Activated naive CD4-positive, alpha-beta T cell treated with anti-CD3 and anti-CD28 coated beads for 36 hours (primary cell): Measurements from ENCODE around the gene SHANK1. TPM values are rescaled to one million over a fixed set of nuclear protein-coding genes. Genes with fewer than 3 reads are reported as not detected.

Experiments used
- CTCF ChIA-PET: fragments of 350-600 bp; sonication (Branson Sonifier 250); formaldehyde crosslinking; loops from one replicate; lab custom pipeline; 2021; ENCODE audit warnings: antibody characterized with exemption; lab: Charles Lee
- DNase-seq: peaks from one replicate; pipeline ENCODE4 v3.0.0-alpha.2; 2020
- H3K27ac Mint-ChIP-seq: one replicate; pipeline ENCODE4 v1.8.0; 2021; ENCODE audit warnings: mild to moderate bottlenecking, mixed read lengths
- H3K27me3 Mint-ChIP-seq: one replicate; pipeline ENCODE4 v1.8.0; 2021; ENCODE audit warnings: low read depth, mixed read lengths
- H3K36me3 Mint-ChIP-seq: one replicate; pipeline ENCODE4 v1.8.0; 2021; ENCODE audit warnings: low read depth, mixed read lengths
- H3K4me1 Mint-ChIP-seq: one replicate; pipeline ENCODE4 v1.8.0; 2021; ENCODE audit warnings: low read depth, mixed read lengths
- H3K4me3 Mint-ChIP-seq: one replicate; pipeline ENCODE4 v1.8.0; 2021; ENCODE audit warnings: mild to moderate bottlenecking, moderate library complexity, mixed read lengths
- H3K9me3 Mint-ChIP-seq: one replicate; pipeline ENCODE4 v1.8.0; 2021; ENCODE audit warnings: mixed read lengths
- intact Hi-C: fragments of 100-400 bp; cut with micrococcal nuclease; formaldehyde crosslinking; loops from one replicate; pipeline ENCODE4 v1.15.1; 2023
- total RNA-seq, 2 experiments: library from RNA; stranded (reverse); gene quantifications; one replicate each; pipeline ENCODE4 v1.2.3, GENCODE V29; 2021

Gene SHANK1
- total RNA-seq, 2 experiments from 2014 or later: not detected

DNA sequence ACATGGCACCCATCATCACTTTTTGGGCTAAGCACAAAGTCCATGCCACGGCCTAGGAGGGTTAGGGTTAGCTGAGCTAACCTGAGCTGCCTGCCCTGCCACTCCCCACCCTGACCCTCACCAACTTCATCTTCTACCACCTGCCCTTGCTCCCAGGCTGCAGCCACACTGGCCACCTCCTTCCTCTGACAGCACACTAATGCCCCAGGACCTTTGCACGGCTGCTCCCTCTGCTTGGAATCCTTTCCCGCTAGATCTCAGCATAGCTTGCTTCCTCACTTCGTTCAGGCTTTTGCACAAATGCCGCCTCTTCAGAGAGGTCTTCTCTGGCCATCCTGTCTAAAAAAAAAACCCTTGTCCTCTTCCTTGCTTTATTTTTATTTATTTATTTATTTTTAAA lies 13.2 kb downstream of the SHANK1 start:
- H3K27me3 Mint-ChIP-seq: peaks cover 35% of the 10 kb centered on the region
- no peaks in the 10 kb centered on the region for H3K9me3 Mint-ChIP-seq
- no peak overlapping the region for H3K27ac Mint-ChIP-seq

DNA sequence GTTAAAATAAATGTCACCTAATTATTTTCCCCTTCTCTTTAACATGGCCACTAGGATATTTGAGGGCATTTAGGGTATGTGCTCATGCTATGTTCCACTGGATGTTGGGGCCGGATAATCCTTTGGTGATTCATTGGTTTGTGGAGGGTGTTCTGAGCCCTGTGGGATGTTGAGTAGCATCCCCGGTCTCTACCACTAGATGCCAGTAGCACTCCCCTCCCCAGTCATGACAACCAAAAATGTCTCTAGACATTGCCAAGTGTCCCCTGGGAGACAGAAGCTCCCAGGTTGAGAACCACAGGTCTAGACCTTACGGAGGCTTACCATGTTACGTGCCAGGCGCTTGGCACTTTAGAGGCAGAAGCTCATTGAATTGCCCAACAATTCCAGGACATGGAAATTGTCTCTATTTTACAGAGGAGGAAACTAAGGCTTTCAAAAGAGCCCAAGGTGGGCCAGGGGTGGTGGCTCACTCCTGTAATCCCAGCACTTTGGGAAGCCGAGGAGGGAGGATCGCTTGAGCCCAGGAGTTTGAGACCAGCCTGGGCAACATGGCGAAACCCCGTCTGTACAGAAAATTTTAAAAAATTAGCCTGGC lies 14.1 kb downstream of the SHANK1 start:
- Mint-ChIP-seq H3K36me3 (no peaks in the 10 kb centered on the region), H3K4me3 (no peak overlapping the region), H3K27me3 (peaks cover 36% of the 10 kb centered on the region), H3K27ac (no peak overlapping the region), H3K9me3 (no peaks in the 10 kb centered on the region), H3K4me1 (no peaks in the 10 kb centered on the region)
- intact Hi-C loops: loop anchor here (1.0 to 5.0 kb wide), 2 partner anchors 78 to 217 kb away; no protein-coding TSS in a partner anchor
- CTCF ChIA-PET: interaction anchor here (0.5 to 1.1 kb wide), 6 partner anchors 9 to 582 kb away, joined by 3 to 4 read pairs (median 3); no protein-coding TSS in a partner anchor
- peak; percentile 58 for DNase-seq

More for the DNA sequence above, 13.2 kb downstream of the SHANK1 start:
- DNase-seq: no peak
- no peaks in the 10 kb centered on the region for H3K4me1 Mint-ChIP-seq
- CTCF ChIA-PET: no interaction called here
- intact Hi-C loops: loop anchor here (5.0 kb wide), 1 partner anchor 216 kb away; no protein-coding TSS in a partner anchor
- H3K4me3 Mint-ChIP-seq: no peak overlapping the region
- H3K36me3 Mint-ChIP-seq: no peaks in the 10 kb centered on the region

DNA sequence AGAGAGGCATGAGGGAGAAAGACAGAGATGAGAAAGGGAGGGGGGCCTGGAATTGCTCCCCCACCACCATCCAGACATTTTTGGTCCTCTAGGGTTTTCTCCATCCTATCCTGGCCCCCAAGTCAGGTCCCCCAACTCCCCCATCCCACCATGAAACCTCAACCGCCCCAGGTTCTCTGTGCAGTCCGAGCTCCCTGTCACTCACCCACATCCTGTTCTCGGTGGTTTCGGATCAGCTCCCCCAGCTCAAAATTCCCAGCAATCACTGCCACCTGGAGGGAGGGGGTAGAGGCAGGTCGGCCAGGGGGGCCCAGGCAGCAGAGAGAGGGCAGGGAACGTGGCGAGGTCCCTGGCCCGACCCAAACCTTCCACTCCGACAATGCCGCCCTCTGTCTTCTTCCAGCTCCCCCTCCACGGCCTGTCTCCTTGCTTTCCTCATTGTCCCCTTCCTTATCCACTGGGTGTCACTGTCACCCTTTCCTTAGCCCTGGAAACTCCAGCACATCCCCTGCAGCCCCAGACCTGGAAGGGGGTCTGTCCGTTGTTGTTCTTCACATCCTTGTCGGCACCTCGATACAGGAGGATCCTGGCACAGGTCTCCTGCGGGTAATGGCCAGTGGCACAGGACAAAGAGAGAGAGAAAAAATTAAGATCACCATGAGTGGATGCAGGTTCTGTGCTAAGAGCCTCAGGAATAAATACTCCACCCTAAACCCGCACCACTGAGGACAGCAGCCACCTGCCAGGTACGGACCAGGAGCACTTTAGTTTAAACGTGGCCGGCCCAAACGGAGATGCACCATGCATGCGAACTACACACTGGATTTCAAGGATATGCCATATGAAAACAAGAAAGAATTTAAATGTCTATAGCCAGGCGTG lies 15.4 kb downstream of the SHANK1 start:
- no peak for DNase-seq
- Mint-ChIP-seq H3K4me1 (no peaks in the 10 kb centered on the region), H3K4me3 (no peak overlapping the region), H3K27ac (no peak overlapping the region), H3K27me3 (peaks cover 44% of the 10 kb centered on the region), H3K36me3 (no peaks in the 10 kb centered on the region), H3K9me3 (no peaks in the 10 kb centered on the region)
- CTCF ChIA-PET: no interaction called here
- intact Hi-C loops: no loop called here

DNA sequence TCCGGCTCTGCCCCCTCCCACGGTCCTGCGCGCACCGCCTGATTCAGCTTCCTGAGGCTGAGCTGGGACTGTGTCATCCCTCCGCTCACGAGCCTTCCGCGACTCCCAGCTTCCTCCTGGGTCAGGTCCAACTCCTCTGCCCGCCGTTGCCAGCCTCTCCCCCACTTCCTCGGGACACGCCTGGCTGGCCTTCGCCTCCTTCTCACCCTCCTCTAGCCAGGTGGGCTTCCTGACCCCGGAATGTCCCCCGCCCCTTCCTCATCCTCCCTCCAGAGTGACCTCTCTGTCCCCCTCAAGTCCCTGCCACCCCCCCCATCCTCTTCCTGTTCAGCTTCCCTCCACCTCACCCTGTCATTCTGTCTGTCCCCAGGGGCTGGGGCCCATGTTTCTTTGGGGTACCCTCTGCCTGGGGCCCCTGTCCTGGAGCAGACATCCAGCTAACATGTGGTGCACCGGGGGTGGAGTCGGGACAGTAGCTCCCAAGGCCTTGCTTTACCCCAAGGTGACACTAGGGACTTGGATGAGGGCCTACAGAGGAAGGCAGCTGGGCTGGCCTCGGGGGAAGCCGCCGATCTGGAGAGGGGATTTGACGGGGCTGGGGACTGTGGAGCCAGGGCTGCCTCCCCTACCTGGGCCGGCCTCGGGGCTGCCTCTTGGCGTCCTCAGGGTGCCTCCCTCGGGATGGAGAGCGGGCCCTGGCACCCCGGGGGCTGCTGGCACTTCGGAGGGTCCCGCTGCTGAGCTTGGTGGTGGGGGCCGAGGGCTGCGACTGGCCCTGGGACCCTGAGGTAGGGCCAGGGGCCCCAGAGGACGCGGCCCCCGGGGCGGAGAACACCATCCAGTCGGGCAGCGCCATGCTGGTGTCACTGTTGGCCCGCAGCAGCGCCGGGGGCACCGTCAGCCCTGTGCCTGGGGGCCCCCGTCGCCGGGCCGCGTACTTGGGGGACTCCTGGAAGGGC lies 16.5 kb downstream of the SHANK1 start:
- CTCF ChIA-PET: interaction anchor here (1.1 kb wide), 1 partner anchor 147 kb away, joined by 3 read pairs; no protein-coding TSS in a partner anchor
- no peaks in the 10 kb centered on the region for H3K36me3 Mint-ChIP-seq
- intact Hi-C loops: no loop called here

DNA sequence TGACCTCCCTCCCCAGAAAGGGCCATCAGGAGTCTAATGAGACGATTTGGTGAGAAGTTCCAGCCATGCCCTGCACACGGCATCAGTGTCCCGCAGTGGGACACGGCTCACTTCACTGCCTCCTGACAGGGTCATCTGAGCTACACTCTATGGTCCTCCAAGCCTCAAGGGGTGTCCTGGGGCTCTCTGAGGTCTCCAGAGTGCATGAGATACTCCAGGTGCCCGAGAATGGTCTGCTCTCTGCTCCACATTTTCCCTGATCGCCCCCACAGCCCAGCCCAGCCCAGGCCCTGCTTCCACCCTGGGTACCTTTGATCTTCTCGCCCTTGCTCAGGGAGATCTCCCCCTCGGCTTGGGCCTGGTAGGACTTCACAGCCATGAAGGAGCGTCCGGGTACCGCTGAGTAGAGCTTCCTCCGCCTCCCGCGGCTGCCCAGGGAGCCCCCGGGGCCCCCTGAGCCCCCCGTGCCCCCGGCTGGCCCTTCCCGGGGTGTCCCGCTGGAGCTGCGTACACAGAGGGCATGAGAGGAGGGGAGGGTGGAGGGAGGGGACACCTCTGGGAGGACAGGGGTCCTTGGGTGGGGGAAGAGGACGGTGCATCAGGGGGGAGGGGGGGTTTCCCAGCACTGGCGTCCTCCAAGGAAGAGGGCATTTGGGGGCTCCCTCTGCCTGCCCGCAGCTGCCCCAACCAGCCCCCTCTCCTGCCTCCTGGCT lies 17.3 kb downstream of the SHANK1 start:
- Mint-ChIP-seq H3K4me1 (no peaks in the 10 kb centered on the region), H3K27me3 (peaks cover 48% of the 10 kb centered on the region), H3K27ac (no peak overlapping the region), H3K9me3 (no peaks in the 10 kb centered on the region), H3K4me3 (no peak overlapping the region), H3K36me3 (no peaks in the 10 kb centered on the region)
- intact Hi-C loops: no loop called here
- CTCF ChIA-PET: interaction anchor here (1.1 kb wide), 1 partner anchor 146 kb away, joined by 3 read pairs; no protein-coding TSS in a partner anchor
- DNase-seq: no peak

More for the DNA sequence above, 16.5 kb downstream of the SHANK1 start:
- Mint-ChIP-seq H3K4me1 (no peaks in the 10 kb centered on the region), H3K27ac (no peak overlapping the region), H3K4me3 (no peak overlapping the region), H3K27me3 (peaks cover 45% of the 10 kb centered on the region), H3K9me3 (no peaks in the 10 kb centered on the region)
- no peak for DNase-seq

DNA sequence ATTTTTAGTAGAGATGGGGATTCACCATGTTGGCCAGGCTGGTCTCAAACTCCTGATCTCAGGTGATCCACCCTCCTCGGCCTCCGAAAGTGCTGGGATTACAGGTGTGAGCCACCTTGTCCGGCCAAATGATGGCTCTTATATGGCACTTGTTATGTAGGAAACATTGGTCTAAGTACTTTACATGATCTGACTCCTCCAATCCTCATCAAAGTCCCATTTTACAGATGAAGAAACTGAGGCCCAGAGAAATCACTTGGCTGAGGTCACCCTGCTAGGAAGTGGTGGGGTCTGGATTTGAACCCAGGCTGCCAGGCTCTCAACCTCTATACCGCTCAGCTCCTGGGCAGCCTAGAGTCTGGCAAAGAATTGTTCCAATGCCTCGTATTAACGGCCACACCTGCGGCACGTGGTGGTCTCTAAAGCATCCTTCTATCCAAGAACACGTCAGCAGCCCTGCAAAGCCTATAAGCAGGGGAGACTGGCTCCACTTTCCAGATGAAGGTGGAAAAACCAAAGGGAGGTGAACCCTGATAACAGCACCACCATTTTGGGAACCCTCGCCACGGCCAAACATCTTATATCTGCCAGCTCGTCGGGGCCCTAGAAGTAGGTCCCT lies 18.1 kb downstream of the SHANK1 start:
- H3K36me3 Mint-ChIP-seq: no peaks in the 10 kb centered on the region
- no peak for DNase-seq

DNA sequence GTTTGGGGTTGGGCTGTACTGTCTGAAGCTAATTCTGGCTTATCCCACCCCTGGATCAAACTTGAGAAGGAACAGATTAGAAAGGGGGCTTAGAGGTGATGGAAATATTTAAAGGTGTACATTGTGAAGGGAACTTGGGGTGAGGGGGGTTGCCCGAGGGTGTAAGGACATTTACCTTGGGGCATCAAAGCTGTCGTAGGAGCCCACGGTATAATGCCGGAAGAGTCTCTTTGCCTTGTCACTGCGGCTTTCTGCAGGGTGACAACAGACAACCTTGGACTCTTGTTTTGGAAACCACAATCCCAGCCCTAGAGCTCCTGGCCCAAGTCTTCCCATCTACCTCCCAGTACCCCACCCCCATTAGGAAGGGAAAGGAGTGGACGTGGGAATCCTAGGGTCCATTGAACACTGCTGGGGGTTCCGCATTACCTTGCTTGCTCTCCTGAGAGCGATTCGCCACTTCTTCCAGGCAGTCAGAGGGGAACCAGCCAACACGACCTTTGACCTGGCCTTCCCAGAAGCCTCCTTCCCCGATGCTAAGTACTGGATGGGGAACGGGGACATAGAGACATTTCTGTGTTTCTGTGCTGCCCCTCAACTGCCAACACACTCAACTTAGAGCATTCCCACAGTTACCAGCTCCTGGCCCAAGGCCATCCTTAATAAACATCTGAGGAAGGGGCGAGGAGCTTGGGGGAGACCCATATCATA lies 22.0 kb downstream of the SHANK1 start:
- CTCF ChIA-PET: interaction anchor here (0.5 to 0.6 kb wide), 2 partner anchors 22 to 142 kb away, joined by 3 to 4 read pairs; no protein-coding TSS in a partner anchor
- H3K27ac Mint-ChIP-seq: no peak overlapping the region
- H3K4me1 Mint-ChIP-seq: no peaks in the 10 kb centered on the region
- no peaks in the 10 kb centered on the region for H3K36me3 Mint-ChIP-seq
- intact Hi-C loops: no loop called here
- no peak overlapping the region for H3K4me3 Mint-ChIP-seq
- peaks cover 50% of the 10 kb centered on the region for H3K27me3 Mint-ChIP-seq
- DNase-seq: no peak
- no peaks in the 10 kb centered on the region for H3K9me3 Mint-ChIP-seq

More for the DNA sequence above, 18.1 kb downstream of the SHANK1 start:
- no peak overlapping the region for H3K4me3 Mint-ChIP-seq
- H3K9me3 Mint-ChIP-seq: no peaks in the 10 kb centered on the region
- H3K4me1 Mint-ChIP-seq: no peaks in the 10 kb centered on the region
- CTCF ChIA-PET: no interaction called here
- intact Hi-C loops: no loop called here
- H3K27me3 Mint-ChIP-seq: peaks cover 52% of the 10 kb centered on the region
- H3K27ac Mint-ChIP-seq: no peak overlapping the region

DNA sequence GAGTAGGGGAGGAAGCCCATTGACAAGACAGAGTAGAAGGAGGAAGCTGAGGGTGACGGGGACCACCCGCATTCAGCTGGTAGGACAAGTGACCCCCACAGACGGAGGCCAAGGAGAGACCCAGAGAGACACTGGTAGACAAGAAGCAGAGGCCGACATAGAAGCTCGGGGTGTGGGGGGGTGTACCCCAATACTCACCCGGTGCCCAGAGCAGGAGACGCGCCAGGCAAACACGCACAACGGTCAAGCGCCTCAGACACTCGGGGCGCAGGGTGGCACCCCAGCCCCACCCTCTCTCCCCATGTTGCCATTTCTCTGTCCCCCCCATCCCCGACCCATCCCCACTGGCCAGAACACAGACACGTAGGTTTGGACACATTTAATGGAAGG lies 23.5 kb downstream of the SHANK1 start:
- H3K9me3 Mint-ChIP-seq: no peaks in the 10 kb centered on the region
- H3K4me1 Mint-ChIP-seq: no peaks in the 10 kb centered on the region
- no peaks in the 10 kb centered on the region for H3K36me3 Mint-ChIP-seq
- CTCF ChIA-PET: no interaction called here
- H3K27me3 Mint-ChIP-seq: peaks cover 52% of the 10 kb centered on the region
- H3K4me3 Mint-ChIP-seq: no peak overlapping the region
- intact Hi-C loops: no loop called here
- DNase-seq: no peak
- H3K27ac Mint-ChIP-seq: no peak overlapping the region

DNA sequence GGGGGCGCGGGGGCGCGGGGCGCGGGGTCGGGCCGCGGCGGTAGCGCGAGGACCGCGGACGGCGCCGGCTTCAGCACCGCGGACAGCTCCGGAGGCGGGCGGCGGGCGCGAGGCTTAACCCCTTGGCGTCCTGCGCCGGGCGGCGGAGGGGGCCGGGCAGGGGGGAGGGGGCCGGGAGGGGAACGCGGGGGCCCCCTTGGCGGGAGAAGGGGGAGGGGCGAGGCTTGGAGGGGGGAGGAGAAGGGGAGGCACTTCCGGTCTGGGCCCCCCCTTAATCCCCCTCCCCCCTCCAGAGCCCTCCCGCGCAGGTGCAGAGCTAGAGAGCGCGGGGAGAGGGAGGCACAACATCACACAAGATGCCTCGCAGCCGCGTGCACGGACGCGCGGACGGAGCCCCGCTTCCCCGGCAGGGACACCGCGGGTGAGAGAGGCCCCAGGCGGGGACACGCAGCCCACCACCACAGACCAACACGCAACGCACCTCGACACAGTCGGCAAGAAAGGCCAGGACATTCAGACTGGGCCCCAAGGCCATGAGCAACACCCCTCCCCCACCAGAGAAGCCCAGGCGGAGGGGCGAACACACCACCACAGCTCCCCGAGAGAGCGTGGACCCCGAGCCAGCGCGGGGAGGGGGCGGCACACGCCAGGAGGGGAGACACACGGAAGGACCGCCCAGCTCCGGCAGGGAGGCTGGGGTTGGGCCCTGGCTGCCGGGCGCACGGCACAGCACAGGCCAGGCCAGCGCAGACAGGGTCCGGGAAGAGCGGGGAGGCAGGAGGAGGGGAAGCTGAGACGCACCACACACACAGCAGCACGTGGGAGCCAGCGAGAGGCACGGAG lies 24.1 kb downstream of the SHANK1 start:
- no peaks in the 10 kb centered on the region for H3K9me3 Mint-ChIP-seq
- no peaks in the 10 kb centered on the region for H3K4me1 Mint-ChIP-seq
- DNase-seq: no peak
- no peak overlapping the region for H3K4me3 Mint-ChIP-seq
- intact Hi-C loops: no loop called here
- no peaks in the 10 kb centered on the region for H3K36me3 Mint-ChIP-seq
- peaks cover 58% of the 10 kb centered on the region for H3K27me3 Mint-ChIP-seq
- H3K27ac Mint-ChIP-seq: no peak overlapping the region
- CTCF ChIA-PET: no interaction called here

DNA sequence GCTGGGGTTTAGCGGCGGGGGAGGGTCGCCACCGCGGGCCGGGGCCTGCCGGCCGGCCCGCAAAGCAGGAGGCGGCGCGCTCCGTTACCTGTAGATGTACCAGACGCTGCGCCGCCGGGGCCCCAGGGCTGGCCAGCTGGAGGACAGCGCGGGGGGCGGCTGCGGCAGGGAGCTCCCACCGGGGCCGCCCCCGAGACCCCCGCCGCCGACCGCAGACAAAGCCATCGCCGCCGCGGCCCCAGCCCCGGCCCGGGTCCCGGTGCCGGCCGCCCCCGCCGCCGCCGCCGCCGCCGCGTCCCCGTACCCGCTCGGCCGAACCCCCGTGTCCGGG lies 24.8 kb downstream of the SHANK1 start:
- CTCF ChIA-PET: no interaction called here
- no peaks in the 10 kb centered on the region for H3K4me1 Mint-ChIP-seq
- intact Hi-C loops: no loop called here
- no peak for DNase-seq
- H3K9me3 Mint-ChIP-seq: no peaks in the 10 kb centered on the region
- H3K27ac Mint-ChIP-seq: no peak overlapping the region
- no peak overlapping the region for H3K4me3 Mint-ChIP-seq
- no peaks in the 10 kb centered on the region for H3K36me3 Mint-ChIP-seq
- peaks cover 56% of the 10 kb centered on the region for H3K27me3 Mint-ChIP-seq
